NOMO-1 treated with dmso at 0.1 percent for 144 hours (cell line): ENCODE data around the gene TAAR1.
"Not testable (repeated sequence)": the region's sequence is repeated elsewhere in the genome, so short reads cannot be mapped to it uniquely, and the experiment has no call there.

Experiments
- DNase-seq: peaks from one replicate; lab custom pipeline; 2025; ENCODE audit not compliant: unreplicated experiment; lab: John Stamatoyannopoulos, UW

Gene TAAR1, protein sequence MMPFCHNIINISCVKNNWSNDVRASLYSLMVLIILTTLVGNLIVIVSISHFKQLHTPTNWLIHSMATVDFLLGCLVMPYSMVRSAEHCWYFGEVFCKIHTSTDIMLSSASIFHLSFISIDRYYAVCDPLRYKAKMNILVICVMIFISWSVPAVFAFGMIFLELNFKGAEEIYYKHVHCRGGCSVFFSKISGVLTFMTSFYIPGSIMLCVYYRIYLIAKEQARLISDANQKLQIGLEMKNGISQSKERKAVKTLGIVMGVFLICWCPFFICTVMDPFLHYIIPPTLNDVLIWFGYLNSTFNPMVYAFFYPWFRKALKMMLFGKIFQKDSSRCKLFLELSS

DNA sequence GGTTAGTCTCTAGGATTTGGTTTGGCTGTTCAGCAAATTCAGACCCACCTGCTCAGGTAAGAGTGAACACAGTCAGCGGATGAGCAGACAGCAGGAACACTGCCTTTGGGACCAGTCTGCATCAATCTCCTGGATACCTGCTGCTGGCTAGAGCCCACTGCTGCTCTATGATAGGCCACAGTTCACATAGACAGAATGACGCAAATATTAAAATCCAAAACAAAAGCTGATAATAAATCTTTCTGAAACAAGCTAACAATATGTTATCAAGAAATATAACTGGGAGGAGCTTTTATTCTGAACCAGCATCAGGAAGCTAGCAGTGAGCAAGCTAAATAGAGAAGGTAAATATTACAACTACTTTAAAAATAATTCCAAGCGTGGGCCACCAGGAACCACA lies at the start of gene TAAR1:
TAAR1 (minus strand) TSS at position 101 of the 400 bp plus-strand sequence. CDS start 13,179 bp downstream, outside the sequence.
- DNase-seq: no peak

- no peak for DNase-seq
These were observed 49.8 kb upstream of the TAAR1 start for GRCh38 chr6:132708771-132709170.

DNA sequence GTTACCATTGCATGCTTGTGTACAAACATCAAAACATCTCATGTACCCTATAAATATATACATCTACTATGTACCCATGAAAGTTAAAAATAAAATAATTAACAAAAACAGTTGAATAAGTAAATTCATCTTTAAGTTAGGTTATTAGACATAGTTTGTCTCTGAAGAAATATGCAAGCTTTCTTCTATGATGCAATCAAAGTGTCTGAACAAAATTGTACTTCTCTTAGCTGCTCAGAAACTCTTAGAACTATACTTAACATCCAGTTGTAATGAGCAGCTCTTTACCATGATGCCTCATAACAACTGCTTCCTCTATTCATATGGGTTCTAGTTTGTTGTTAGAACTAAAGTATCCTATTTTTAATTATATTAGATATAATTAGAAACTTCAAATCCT lies 49.0 kb upstream of the TAAR1 start:
- DNase-seq: no peak

DNA sequence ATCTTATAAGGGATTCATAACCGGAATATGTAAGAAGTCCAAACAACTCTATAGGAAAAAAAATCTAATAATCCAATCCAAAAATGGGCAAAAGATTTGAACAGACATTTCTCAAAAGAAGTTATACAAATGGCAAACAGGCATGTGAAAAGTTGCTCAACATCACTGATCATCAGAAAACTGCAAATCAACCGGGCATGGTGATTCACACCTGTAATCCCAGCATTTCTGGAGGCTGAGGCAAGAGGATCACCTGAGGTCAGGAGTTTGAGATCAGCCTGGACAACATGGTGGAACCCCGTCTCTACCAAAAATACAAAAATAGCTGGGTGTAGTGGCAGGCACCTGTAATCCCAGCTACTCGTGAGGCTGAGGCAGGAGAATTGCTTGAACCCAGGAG lies 47.8 kb upstream of the TAAR1 start:
- DNase-seq: not testable (repeated sequence)

- no peak for DNase-seq
These were observed 45.0 kb upstream of the TAAR1 start for GRCh38 chr6:132703936-132704335.

DNA sequence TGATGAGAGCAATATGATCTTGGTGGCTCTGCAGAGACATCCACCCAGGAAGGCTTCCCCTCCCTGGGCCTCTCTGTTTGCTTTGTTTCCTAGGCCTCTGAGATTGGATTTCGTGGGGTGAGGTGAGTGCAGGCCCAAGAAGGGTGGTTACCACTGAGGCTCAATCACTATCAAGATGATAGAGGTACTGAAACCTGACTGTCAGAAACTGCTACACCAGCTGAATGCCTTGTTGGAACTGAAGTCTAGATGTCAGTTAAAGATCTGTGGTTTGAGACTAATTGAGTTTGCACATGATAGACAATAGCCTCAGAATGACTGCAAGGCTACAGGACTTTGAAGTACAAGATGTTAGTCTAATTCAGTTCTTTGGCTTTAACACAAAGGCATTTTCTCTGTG lies 39.6 kb upstream of the TAAR1 start:
- DNase-seq: no peak

DNA sequence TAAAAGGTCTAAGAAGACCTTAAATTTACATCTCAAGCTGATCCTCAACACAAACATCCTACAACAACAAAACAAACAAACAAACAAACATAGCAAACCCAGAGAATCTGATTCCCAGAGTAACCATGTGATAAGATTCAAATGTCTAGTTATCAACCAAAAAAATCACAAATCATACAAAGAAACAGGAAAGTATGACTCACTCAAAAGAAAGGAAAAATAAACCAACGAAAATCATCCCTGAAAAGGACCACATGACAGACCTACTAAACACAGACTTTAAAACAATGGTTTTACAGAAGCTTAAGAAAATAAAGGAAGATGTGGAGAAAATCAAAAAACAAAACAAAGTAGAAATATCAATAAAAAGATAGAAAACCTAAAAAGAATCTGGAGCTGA lies 36.8 kb upstream of the TAAR1 start:
- DNase-seq: no peak

GRCh38 chr6:132693478-132693877 lies 34.5 kb upstream of the TAAR1 start:
- no peak for DNase-seq

DNA sequence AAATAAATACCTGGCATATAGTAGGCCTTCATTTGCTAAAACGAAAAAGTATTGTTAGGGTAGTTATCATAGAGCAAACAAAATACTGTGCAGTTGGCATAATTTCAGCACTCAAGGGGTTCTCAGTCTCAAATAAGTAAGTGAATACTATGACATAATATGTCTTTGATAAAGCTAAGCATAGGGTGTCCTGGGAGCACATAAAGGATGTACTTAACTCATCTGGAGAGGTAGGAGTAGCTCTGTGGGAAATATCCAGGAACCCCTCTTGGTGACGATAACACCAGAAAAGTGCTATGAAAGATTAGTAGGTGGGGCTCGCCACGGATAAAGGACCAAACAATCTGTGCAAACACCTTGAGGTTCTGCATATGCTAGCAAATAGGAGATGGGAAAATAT lies 31.7 kb upstream of the TAAR1 start:
- no peak for DNase-seq

GRCh38 chr6:132687306-132687705 lies 28.3 kb upstream of the TAAR1 start:
- no peak for DNase-seq

DNA sequence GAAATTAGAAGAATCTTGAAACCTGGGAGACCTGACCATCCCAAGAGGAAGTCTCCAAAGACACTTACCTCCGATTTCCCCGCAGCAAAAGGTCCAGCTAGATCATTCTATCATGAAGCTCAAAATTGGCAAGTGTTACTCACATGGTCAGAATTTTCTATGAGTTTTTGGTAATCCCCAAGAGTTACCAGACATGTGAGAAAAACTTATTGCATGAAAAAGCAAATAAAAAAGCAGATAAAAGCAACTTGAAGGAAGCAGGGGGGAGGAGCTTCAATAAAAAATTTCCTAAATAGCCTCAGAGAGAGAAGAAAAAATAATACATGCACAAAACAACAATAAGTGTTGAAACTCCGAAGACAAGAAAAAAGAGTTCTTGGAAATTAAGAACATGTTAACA lies 27.5 kb upstream of the TAAR1 start:
- DNase-seq: no peak

- DNase-seq: no peak
These were observed 26.0 kb upstream of the TAAR1 start for GRCh38 chr6:132685009-132685408.

DNA sequence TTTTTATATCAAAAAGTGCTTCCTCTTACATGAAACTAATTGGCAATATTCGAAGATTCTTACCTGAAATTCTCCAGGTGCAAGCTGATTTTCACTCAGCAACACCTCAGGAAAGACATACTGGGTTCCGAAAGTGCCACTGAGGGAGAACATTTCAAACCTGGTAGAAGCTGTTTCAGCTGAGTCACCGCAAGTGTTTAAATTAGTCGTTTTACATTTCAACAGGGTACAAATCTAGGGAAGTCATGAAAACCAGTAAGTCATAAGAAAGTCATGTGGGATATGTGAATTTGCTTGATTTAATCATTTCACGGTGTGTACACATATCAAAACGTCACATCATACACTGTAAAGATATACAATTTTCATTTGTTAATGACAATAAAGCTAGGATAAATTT lies 25.3 kb upstream of the TAAR1 start:
- no peak for DNase-seq

- no peak for DNase-seq
These were observed 24.6 kb upstream of the TAAR1 start for GRCh38 chr6:132683543-132683942.

DNA sequence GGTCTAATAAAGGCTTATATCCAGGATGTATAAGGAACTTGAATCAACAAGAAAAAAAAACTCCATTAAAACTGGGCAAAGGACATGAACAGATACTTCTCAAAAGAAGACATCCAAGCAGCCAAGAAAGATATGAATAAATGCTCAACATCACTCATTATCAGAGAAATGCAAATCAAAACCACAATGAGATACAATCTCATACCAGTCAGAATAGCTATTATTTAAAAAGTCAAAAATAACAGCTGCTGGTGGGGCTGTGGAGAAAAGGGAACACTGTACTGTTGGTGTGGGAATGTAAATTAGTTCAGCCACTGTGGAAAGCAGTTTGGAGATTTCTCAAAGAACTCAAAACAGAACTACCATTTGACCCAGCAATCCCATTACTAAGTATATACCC lies 20.1 kb upstream of the TAAR1 start:
- not testable (repeated sequence) for DNase-seq

DNA sequence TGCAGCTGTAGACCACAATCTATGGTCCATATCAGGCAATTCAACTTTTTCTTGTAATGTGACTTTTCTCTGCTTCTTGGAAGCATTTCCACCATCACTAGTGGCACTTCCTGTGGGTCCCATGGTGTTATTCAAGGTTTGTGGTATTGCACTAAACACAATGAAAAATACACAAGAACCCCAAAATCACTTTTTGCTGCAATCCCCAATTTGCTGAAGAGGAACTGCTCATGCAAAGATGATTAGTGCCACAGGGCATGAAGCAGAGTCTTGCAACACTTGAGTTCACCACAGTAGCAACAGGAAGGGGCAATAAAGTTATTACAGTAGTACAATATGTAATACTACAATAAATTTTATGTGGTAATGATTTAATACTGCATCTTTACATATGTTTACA lies 16.8 kb upstream of the TAAR1 start:
- DNase-seq: peak; percentile 71

DNA sequence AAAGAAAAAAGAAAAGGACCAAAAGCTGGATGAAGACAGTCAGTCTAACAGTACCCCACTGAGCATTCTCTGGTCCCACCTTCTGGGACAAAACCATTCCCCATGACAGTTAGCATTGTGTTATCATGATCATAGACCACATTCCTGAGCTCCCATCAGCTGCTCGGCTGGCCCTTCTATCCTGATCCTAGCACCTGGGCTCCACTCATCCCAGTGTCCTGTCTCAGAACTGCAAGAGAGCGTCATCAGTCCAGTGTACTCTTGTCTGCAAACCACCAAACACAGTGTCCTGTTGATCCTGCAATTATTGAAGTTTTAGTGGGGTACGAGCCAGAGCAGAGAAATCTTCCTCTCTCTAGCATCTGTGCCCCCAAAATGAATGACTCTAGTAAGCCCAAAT lies 16.0 kb upstream of the TAAR1 start:
- DNase-seq: no peak

DNA sequence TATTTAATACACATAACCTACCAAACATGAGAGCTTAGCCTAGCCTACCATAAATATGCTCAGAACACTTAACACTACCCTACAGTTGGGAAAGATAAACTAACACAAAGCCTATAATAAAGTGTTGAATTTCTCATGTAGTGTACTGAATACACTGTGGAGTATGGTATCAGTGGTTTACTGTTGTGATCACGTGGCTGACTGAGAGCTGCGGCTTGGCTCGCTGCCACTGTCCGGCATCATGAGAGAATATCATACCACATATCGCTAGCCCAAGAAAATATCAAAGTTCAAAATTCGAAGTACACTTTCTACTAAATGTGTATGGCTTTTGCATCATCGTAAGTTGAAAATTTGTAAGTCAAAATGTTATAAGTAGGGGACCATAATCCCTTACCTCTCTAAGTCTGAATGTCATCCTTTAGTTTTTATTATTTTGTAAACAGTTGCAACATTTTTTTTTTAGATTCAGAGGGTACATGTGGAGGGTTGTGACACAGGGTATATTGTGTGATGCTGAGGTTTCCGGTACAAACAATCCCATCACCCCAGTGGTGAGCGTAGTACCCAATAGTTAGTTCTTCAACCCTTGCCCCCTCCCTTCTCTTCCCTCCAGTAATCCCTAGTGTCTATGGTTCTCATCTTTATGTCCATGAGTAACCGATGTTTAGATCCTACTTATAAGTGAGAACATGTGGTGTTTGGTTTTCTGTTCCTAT lies 14.6 kb upstream of the TAAR1 start:
- no peak for DNase-seq

- no peak for DNase-seq
These were observed 12.3 kb upstream of the TAAR1 start for GRCh38 chr6:132671295-132671694.

GRCh38 chr6:132669690-132670291 lies 10.8 kb upstream of the TAAR1 start:
- DNase-seq: peak; percentile 69

DNA sequence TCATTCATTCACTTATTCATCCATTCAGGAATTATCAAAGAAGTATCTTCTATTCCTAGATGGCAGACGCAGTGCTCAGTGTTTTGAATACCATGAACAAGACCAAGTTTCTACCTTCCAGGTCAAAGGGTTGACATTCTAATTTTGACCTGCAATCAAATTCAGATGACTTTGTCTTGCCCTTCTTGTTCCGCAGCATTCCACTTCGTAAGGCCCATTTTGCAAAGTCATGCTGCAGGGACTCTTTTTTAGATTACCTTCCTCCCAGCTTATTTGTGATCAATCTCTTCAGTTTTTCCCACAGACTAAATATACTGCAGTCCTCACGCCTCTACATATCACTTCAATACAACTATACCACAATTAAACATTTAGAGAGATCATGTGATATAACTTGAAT lies 7.1 kb upstream of the TAAR1 start:
- no peak for DNase-seq

- no peak for DNase-seq
These were observed 5.5 kb upstream of the TAAR1 start for GRCh38 chr6:132664309-132665034.
